Right lobe of liver (tissue), 4 donors: ENCODE measurements around the gene UBE2G2.

ENCODE experiments used
- CTCF ChIP-seq, 4 donors: fragments of 200-600 bp in 3 of 4; fragments of 450-650 bp in 1 of 4; IDR thresholded peaks; one replicate each; pipeline versions ENCODE4 v1.5.1 to v1.8.0; 2016 to 2022; ENCODE audit warnings: antibody characterized with exemption in 4 of 4, mild to moderate bottlenecking in 2 of 4
- POLR2A ChIP-seq: fragments of 450-650 bp; IDR thresholded peaks from one replicate; pipeline ENCODE4 v1.6.1; 2017; ENCODE audit warnings: antibody characterized with exemption, mild to moderate bottlenecking
- donor health status: DM: no; HTN: no; CAD: no.
- donor health status: DM: no; HTN: no; CAD: no.
- donor health status: DM: no; HTN: yes; CAD: no.

DNA sequence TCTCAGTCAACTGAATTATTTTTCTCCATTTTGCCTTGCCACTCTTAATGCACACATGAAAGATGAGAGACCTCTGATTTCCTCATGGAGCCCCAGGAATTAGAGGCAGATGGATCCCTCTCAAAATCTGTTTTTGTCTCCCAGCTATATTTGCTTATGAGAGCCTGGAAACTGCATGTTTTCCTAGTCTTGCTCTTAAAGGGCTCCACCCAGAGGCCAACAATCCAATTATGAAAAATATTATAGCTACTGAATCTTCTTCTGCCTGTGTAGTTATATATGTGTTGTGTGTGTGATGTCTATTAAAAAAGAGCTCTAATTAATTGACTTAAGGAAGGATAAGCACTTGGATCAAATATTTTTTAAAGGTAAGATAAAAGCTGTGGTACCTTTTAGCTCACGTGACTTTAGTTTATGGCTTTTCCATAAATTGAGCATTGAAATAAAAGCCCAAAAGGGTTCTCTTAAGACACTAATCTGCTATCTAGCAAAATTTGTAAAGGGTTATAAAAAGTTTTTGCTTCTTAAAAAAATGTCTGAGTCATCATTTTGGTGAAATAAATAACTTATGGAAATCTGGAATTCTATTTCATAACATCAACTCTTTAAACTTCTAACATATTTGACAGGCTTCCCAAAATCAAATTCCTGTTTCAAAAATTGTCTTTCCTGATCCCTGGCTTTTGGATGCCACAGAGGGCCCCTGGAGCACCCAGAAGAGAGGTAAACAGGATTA is 59.0 kb downstream of the UBE2G2 start:
- no peak for TF ChIP-seq POLR2A
- peak; percentile 27 to 39 (median 33) for TF ChIP-seq CTCF (IDR thresholded peaks at IDR 0.05)
